HG02798 (cell line): ENCODE data around the gene TLE4.
A peak's percentile ranks its signal among the peaks of the same experiment; 100 is the strongest.
"Not testable (repeated sequence)": the region's sequence is repeated elsewhere in the genome, so short reads cannot be mapped to it uniquely, and the experiment has no call there.

Source experiments
- ATAC-seq: cut with Tn5 transposase; IDR thresholded peaks from one replicate; pipeline ENCODE4 v1.9.1; 2021; ENCODE audit warnings: mild to moderate bottlenecking; ENCODE audit not compliant: unreplicated experiment, poor library complexity

Gene TLE4

DNA sequence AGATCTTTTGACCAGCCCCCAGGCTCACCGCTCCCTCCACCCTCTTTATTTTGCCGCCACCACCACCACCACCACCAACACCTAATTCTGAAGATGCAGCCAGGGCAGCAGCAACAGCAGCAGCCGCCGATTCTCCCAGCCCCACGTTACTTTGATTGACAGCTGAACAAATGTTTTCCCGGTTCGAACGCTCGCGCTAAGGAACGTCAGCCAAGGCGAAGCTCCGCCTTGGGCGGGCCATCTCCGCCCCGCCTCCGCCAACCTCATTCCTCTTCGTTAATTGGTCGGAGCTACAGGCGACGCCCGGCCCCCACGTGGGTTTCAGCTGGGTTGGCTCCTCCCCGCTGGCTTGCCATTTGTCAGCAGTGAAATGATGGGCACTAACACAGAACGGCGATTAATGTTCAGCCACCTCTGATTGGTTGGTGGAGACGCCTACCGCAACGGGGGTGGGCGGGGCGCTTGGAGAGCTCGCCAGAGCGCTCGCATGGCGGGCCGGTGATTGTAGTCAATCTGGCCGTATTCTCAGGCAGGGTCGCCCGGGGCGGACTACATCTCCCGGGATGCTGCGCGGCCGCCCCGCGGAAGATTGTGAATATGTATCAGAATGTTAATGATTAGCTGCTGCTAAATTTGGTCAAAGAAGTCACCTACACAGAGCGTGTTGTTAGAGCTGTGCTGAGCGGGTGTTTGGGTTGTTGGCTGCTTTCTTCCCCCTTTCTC lies at the start of gene TLE4:
TSS of gene TLE4 (plus strand) at position 657 of the 723 bp plus-strand sequence. CDS start 826 bp downstream, outside the sequence.
- ATAC-seq, result peak; percentile 88

DNA sequence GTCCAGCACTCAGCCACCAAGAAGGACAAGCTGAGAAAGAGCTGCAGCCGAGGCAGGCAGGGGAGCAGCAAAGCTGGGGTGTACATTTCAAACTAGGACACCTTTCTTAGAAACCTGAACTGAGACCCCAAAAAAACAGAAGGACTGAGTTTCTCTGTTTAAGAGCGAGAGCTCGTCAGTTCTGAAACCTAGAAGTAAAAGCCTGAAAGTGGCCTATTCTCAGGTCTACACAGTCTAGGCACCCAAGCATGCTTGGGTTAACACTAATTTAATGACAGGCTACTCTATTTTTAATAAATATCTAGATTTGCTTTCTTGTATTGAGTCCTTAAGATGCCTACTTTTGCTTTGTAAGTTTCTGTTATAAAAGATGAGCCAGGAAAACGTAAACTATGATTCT lies 49.0 kb upstream of the TLE4 start:
- ATAC-seq, result no peak

DNA sequence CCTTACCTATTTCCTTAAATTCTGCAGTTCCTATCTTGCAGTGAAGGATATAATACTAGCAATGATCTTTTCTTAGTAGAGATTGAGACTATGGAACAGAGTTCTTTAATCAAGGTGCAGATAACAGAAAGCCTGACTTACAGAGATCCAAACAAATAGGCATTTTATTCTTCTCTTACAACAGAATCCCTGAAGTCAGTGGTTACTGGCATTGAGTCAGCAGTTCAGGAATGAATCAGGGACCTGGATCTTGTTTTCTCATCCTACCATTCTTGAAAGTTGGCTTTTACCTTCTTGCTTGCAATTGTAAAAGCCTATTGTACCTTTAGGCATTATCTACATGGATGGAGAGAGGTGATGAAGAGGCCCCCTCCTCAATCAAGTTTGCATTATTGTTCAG lies 47.5 kb upstream of the TLE4 start:
- ATAC-seq, result no peak

DNA sequence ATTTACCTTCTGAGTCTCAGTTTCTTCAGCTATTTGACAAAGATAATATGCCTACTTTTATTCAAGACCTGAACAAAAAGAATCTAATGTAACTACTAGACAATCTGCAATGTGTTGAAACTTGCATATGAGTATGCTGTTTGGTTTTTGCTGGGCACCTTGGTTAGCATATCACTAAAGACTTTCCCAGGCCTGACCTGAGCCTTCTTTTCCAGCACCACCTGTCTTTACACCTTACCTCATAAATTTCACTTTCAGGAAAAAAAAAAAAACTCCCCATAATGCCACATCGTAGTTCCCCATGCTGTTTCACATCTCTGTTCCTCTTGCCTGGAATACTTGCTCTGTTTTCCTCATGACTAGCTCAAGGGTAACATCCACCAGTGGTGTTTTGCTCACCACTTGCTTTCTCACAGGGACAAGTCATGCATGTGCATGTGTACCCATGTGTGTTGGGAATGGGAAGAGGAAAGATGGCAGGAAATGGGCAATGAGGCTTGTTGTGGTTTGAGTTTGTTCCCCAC lies 45.6 kb upstream of the TLE4 start:
- no peak for ATAC-seq

DNA sequence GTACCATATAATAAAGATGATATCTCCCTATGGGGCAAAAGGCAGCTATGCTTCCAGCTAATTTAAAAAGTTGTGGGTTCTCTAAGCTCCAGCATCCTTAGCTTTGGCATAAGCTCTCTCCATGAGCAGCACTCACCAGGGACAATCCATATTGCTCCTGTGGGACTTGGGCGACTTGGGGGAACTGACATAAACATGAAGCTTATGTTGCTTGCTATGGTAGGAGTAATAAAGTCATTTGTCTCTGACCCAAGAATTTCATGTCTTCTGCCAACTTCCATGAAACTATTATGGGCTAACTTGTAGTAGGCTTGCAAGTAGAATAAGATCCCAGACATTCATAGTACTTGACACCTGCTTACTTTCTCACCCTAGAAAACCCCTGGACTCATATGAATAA lies 36.2 kb upstream of the TLE4 start:
- no peak for ATAC-seq

DNA sequence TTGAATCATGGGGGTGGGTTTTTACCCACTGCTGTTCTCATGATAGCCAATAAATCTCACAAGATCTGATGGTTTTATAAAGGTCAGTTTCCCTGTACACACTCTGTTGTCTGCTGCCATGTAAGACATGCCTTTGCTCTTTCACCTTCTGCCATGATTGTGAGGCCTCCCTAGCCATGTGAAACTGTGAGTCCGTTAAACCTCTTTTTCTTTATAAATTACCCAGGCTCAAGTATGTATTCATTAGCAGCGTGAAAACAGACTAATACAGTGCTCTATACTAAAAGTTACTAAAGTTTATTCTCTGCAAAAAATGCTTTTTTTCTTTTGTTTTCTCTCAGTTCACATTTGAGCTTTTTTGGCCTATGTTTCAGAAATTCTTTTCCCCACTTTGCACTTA lies 33.9 kb upstream of the TLE4 start:
- ATAC-seq, result no peak

DNA sequence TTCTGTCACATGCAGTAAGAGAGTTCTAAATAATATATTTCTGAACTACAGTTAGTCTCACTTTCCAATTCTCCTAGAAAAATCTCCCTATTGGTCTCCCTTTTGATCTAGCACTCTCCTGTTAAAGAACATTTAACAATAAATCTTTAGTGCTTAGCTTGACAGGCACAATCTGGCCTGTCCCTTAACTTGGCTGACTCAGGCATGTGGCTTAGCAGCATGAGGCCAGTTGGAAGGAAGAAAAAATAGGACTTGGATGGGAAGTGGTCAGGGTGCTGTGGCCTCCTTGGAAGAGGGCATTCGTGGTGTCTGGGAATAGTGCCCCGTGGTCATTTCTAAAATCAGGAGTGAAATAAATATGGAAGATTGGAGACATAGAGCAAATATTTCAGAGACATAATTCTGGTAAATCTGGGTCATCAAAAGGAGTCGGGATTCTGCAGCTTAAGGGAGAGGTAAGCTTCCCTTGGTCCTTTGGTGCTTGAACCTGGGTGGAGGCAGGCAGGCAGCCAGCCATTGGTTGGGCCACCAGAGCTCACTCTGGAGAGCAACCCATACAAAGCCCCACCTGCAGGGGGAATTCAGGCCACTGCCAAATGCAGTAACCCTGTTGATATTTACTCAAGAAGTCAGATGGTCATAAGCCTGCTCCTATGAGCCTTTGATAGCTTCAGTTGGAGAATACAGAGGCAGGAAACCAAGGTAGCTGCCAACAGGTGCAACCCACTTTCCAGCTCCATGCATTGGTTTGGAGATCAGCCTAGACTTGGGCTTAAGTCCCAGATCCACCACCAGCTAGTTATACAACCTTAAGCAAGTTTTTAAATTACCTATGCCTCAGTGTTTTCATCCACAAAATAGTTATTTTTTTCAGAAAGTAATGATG lies 28.8 kb upstream of the TLE4 start:
- no peak for ATAC-seq

DNA sequence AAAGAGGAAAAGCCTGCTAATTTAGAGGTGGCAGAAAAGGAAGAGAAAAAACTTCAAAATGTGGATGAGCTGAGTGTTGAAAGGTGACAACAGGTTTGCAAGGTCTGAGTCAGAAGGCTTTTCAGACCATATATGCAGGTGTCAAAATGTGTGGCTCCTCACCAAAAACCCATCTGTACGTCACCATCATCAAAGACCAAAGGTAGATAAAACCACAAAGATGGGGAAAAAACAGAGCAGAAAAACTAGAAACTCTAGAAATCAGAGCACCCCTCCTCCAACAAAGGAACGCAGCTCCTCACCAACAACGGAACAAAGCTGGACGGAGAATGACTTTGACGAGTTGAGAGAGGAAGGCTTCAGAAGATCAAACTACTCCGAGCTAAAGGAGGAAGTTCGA lies 27.4 kb upstream of the TLE4 start:
- ATAC-seq, result not testable (repeated sequence)

DNA sequence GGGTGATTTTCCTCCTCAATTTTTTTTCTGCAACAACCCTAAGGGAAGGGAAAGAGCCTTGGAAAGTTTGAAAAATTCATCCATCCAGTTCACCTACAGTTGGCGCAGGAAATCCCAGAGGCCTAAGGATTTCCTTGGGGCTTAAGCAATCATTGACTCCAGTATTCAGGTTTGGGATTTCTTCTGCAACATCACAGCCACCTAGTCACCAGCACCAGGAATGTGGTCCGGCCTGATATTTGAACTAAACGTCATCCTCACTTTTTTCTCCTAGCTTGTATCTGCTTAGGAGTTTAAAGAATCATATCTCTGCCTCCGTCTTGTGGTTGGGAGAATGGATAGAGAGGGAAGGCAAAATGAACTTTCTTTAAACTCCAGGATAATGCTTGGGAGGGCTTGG lies 20.2 kb upstream of the TLE4 start:
- ATAC-seq, result no peak

DNA sequence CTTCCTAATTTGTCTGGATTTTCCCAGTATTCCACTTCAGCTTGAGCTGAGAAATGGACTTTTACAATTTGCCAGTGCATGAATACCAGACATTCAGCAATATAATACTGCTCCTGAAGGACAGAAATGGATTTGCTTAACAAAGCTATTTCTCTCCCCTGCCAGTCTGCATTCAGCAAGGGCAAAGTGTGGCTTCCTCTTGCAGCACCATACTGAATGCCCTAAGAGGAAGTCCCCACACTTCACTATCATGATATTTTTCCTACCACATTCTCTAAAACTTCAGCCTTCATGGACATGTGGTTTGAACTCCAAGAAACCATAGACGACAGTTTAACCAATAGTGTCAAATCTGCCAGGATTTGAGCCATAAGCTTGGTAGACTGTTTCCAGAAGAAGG lies 19.8 kb upstream of the TLE4 start:
- no peak for ATAC-seq

DNA sequence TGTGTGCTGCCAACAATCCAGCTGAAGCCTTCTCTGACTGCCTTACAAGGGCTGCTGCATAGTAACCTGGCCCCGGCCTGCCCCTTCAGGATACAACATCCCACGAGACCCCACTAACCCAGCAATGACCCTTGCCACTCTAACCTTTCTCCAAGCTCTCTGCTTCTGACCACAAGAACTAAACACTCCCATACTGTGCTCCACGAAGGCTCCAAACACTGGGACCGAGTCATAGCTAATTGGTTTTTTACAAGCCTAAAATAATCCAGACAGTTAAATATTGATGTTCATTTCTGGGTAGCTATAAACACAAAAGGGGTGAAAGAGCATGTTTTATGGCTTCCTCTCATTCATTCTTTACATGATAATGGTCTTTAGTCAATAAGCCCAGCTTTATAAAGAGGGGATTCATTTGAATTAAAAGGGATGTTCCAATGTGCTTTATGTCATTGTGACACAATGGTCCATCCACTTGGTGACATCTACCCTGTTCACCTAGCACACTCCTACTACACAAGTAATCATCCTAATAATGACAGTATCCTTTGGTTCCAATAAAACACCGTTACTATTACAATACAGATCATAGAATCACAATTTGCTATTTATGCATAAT lies 16.2 kb upstream of the TLE4 start:
- no peak for ATAC-seq

DNA sequence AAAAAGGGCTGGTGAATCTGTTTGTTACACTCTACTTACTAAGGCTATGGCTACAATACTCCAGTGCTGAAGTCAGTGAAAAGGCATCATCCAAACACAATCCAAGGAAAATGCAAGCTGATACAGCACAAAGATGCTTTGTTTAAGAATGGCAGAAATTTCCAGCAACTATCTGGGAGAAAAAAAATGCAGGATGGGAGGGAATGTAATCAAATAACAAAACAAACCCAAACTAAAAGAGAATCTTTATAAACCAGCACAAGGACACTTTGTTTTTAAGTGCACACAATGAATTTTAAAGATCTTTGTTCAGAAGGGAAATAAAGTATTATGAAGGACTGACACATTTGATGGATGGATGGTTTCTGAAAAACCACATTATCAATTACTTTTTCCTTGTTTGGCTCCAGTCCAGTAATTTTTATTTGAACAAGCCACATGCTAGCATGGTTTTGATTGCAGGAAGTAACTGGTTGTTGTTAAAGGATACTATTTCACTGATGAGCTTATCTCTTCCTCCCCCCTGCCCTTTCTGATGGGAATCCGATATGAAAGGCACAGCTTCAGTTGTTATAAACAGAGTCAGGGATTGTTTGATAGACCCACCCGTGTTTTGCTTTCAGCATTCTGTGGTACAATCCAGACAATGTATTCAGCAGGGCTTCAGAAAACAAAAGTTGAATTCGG lies 12.1 kb upstream of the TLE4 start:
- ATAC-seq, result no peak

DNA sequence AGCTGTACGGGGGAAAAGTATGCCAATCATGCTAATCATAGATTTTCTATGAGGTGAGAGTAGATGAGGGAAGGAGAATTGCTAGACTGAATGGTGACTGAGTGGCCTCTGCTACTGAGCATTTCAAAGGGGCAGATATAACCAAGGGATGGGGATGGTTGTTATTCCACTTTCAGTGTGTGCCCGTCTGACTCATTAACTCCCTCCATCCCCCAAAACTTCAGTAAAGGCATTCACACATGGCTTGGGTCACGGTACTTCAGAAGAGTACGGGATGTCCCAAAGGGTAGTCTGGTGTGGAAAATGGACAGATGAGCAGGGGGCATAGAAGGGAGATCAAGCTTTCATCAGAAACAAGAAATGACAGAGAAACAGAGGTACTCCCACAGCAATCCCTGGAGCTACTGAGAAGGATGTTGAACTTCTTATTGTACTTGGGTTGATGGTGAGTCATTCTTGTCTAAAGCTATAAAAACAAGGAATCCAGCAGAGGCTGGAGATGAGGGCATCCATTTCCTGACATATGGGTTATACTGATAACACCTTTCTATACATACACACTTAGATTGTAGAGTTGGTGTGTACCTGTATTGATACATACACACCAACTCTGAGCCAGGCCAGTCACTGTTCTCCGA lies 8.9 kb upstream of the TLE4 start:
- ATAC-seq, result no peak

DNA sequence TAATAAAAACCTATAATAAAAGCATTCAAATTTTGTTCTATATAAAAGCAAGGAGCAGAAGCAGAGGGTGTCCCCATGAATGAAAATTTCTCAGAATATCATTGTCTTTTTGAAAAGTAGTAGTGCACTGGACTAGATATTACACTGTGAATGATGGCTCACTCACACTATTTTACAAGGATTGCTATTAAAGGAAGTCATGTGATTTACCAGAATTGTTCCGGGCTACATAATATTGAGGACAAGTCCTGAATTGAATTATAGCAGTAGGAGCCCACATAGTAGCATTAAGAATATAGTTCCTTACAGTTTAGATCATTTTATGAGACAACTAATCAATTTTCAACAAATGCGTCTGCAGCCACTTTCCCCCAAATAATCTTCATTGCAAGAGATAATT lies 7.7 kb upstream of the TLE4 start:
- no peak for ATAC-seq

DNA sequence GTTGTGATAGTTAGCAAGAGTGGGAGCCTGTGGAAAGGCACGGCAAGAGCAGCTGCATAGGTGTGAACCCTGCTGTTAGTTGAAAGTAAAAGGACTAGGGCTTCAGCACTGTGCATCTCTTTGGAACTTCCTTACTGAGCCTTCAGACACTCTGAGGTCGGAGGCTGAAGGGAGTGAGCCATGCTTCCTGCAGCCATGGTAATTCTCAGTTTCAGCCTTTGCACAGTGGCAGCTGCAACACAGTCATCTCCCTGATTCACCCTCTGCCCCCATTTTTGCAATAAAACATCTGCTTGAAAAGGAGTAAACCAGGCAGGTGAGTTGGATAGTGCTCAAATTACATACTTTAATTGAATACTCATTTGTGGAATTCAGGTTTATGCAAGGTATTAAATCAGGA lies 6.5 kb upstream of the TLE4 start:
- ATAC-seq, result peak; percentile 89

DNA sequence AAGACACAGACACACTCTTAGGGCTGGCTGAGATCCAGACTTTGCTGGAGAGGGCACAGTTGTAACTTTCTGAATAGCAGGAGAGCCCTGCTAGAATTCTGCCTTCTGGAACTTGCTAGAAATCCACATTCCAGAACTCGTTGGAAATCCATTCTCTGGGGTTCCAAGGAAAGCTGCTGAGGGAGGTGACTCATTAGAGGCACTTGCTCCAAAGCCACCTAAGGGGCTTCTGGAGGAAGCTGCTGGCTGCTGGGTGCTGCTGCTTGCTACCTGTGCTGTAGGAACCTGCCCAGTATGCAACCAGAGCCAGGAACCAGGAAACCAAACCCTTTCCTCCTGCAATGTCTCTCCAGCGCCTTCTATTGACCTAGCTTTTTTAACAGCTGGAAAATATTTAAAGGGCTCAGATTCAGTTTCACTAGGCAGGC lies 4.1 kb upstream of the TLE4 start:
- no peak for ATAC-seq

DNA sequence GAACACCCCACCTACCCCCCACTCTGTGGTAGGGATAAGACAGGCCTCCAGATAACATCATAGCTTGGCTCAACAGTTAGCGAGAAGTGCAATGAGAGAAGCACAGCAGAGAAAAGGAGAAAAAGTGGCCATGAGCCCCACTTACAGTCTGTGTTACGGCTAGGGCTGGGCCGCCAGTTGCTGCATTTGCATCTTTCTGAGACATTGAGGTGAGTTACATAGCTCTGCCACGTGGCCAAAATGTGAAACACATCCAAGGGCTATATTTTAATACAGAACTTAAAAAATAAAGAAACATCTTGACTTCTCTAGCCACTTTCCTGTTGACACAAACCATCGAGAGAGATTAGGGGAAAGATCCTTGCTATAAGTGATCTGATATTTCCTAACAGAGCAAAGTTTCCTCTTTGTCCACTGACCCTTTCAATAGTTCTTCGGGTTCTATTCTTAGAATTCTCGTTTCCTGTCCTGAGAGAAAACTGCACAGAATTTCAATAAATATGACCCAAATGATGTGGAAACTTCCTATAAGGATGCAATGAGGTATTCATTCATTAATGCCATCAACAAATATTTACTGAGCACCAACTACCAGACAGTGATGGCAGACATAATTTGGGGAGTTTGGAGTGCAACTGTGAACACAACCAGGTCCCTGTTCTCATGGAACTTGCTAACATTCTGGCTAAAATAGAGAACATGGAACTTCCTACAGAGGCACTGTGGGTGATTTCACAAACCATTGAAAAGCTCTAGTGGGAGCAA lies 3.2 kb upstream of the TLE4 start:
- ATAC-seq, result no peak

DNA sequence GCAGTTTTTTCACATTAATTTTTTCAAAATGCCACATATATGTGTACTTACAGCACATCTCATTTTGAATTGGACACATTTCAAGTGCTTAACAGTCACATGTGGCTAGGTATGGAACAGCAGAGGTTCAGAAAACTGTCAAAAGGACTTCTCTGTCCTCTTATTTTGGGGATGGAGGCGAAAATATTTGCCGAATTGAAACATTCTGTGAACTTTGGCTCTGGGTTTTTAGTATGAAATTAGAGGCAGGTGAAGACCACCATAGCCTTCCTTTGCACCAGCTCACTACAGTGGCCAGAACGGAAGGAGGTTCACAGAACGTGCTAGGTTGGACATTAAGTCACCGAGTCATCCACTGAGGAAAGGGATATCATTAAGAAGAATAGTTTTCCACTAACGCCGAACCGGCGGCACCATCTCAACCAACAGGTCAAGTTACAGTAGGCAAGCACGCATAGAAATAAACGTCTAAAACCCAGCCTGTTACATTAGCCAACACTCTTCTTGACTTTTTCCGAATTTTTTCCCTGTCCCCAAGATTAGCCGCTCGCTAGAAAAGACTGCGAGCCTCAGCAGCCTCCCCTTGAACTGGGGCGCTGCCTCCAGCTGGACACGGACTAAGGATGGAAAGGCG lies 1.8 kb upstream of the TLE4 start:
- no peak for ATAC-seq
